Activated CD8-positive, alpha-beta memory T cell treated with anti-CD3 and anti-CD28 coated beads for 1 hour (primary cell): ENCODE results near the gene NEUROD2.

Experiments
- DNase-seq, 2 donors: peaks; one replicate each; pipeline ENCODE4 v3.0.0-alpha.2; 2020; ENCODE audit warnings: low read depth in 1 of 2; ENCODE audit errors: extremely low read depth in 1 of 2

NEUROD2 gene

DNA sequence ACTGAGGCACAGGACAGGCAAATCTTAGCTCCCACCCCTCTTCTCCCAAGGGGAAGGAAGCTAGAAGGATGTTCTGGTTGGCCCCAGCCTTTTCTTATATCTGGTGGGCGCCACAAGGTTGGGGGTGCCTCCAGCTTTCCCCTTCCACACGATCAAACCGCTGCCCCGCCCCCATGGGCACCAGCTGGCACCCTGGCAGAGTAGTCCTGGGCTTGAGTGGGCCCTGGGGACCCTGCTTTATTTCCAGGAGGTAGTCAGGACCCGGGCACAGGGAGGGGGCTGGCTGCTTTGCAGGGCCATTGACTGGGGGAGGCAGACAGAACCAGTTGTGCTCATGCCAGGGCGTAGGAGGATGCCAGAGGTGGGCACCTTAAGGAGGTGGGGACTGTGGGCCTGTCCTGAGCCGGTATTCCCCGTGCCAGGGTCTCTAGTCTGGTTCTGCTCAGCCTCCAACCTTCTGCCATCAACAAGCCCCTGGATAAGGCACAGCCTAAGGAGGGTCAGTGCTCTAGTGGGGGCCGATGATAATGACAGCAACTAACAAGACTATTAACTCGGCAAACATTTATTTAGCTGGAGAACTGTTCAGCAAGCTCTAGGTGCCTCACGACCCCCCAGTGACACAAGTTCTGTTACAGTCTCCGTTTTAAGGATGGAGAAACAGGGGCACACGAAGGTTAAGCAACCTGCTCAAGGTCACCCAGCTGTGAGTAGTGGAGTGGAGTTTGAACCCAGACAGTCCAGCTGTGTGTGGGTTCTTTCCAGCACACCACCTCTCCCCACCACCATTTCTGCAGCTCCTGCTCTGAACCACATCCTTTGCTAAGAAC, 11.5 kb upstream of the NEUROD2 start:
- no peak for DNase-seq

DNA sequence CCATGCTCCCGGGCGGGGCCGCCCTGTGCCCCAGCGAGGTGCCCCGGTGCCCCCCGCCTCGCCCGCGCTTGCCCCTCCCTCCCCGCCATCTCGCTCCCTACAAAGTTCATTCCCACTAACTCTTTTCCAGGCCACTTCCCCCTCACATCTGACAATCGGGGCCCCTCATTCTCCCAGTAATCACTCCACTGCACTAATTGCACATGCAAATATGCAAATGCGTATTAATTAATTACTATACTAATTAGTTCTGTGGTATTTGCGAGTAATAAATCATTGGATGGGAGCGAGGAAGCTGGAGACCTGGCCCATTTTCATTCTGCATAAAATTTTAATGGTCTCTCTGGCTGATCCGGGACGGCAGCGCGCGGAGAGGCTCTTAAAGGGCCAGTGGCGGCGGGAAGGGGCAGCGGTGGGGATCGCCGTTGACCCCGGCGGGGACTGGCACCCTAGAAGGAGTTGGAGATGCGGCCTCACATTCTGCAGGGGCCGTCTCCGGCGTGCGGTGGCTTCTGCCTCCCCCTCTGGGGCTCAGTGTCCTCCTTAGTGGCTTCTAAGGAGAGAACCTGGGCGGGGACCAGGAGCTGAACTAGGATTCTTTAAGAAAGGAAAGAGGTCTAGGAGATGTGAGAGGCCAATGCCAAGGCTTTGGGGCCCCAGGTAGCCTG, 10.7 kb upstream of the NEUROD2 start:
- no peak for DNase-seq

GRCh38 chr17:39617446-39618245, 9.9 kb upstream of the NEUROD2 start:
- DNase-seq = peak in 1 of 2 donors; percentile 35

DNA sequence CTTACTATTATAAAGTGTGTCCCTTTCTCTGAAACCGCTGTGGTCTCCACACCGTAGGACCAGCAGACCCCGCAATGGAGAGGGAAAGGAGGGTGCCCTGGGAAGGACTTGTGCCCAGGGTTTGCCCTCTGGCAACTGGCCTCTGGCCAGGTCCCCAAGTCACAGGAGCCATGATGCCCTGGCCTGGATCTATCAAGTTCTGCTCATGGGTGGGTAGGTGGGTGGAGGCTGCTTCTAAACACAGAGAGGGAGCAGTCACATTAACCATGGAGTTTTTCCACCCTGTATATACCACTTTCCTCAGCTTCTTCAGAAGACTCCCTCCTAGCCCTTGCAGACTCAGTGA, 9.4 kb upstream of the NEUROD2 start:
- DNase-seq = no peak

DNA sequence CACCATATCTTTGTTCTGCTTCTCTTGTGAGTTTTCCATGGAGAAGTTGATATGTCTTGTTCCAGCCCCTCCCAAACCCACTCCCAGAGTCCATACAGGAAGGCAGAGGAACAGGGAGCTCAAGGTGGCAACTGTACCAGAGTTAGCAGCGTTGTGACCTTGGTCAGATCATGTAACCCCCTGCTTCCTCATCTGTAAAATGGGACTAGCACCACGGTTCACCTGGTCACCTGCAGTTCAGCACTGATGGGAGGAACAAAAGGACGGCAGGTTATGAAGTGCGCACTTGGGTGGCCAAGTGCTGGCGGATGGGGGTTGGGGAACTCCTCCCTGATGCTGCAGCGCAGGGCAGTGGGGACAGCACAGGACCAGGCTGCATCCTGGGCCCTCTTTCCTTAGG, 7.7 kb upstream of the NEUROD2 start:
- no peak for DNase-seq

DNA sequence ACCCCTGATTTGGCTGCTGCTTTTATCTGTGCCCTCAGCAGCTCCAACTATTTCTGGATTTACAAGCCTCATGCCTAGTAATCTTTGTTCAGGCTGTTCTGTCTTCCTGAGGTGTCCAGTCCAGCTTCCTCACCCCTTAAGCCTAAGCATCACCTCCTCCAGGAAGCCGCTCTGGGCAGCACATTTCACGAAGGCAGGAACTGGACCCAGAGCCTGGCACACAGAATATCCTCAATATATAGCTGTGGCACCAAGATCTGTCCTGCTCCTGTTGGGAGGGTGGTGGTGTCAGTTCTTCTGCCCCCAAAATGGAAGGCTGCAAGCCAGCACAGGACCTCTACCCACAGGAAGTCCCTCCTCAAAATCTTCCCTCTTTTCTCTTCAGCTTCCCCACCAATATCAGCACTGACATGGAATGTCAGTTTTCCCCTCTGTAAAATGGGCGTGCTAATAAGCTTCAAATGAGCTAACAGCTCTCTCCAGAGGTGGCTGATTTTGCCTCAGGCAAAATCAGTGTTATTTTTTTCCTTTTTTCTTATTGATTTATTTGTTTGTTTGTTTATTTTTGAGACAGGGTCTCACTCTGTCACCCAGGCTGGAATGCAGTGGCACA, 6.9 kb upstream of the NEUROD2 start:
- DNase-seq = no peak

GRCh38 chr17:39612935-39613464, 5.3 kb upstream of the NEUROD2 start:
- no peak for DNase-seq

GRCh38 chr17:39612291-39612894, 4.7 kb upstream of the NEUROD2 start:
- no peak for DNase-seq

DNA sequence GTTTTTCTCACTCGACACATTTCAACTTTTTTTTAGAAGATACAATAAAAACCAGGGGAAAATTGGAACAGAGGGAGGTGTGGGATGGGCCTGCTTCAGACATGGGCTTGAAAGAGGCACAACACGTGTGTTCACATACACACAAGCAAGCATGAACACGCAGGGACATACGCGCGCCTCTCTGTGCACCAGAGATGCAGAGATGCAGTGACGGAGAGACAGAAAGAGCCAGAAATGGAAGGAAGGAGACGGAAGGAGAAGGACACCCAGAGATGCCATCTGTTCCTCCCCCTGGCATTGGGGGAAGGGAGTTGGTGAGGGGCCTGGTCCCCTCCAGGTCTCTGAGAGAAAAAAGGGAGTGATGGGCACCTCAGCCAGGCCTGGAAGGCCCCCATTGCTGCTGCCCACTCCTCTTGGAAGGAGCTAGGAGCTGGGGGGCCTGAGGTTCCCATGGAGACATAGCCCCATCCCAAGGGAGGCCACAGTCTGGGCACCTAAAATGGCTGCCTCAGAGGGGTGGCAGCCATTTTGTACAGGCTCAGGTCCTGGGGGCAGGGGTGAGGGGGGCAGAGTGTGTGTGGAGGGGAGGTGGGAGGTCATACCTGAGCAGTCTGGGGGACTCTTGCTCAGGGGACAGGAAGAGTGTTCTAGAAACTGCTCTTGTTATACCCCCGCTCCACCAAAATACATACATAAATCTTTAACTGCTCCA, 3.8 kb upstream of the NEUROD2 start:
- no peak for DNase-seq

GRCh38 chr17:39609416-39610025, 1.8 kb upstream of the NEUROD2 start:
- no peak for DNase-seq

DNA sequence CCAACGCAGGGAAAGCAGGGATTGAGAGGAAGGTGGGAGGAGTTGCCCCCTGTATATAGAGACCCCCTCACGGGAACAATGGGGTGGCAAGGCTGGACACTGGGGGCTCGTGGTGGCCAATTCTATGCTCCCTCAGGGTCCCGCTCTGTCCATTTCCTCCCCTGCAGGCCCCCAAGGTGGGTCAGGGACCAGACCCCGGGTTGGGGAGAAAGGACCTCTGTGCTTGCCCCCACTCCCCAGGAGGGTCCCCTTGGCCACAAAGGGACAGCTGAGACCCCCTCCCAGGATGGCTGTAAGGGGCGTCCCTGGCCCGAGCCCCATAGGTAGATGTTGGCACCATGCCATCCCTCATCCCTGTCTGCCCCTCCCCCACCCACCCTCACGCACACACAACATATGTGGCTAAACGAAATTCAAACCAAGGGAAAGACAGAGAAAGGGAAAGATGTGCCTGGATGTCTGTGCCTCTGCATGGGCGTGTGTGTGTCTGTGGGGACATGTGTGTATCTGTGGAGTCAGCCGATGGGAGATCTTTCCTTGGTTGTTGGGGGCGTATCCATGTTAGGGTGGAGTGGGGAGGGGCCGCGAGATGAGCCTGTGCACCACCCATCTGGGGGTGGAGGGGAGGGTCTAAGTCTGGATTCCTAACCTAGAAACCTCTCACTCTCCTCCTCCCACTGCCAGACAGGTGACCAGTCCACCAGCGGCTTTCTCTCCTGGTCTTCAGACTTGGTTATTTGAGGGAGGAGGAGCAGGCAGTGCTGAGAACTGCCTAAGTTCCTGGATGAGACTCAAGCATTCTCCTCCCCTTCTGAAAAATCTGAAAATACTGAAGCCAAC, 642 bp upstream of the NEUROD2 start:
- no peak for DNase-seq

GRCh38 chr17:39607057-39607850, 466 bp downstream of the NEUROD2 start:
- DNase-seq = no peak

DNA sequence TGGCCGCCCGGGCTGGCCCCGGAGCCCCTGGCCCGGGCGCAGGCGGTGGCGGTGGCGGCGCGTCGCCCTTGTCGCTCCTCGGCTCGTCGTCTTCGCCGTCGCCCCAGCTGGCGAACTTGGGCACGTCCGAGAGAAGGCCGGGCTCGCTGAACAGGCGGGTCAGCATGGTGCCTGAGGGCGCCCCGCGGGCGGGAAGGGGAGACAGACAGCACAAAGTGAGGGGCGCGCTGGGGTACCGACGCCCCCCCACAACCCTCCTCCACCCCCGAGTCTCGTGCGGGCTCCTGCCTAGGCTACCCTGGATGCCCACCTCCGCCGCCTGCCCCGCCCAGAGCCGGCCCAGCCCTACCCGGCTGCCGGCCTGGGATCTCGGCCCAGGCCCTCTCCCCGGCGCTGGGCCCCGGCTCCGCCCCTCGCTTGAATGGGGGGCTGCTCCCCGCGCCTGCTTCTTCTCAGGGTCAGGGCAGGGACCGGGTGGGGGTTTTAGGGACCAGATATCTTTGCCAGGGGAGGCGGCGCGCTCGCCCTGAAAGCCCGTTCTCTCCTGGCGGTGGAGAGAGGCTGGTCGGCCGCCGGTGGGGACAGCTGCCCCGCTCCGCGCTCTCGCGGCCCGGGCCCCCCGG, 1.2 kb downstream of the NEUROD2 start:
- DNase-seq = no peak

GRCh38 chr17:39605492-39606433, 2.0 kb downstream of the NEUROD2 start:
- no peak for DNase-seq

DNA sequence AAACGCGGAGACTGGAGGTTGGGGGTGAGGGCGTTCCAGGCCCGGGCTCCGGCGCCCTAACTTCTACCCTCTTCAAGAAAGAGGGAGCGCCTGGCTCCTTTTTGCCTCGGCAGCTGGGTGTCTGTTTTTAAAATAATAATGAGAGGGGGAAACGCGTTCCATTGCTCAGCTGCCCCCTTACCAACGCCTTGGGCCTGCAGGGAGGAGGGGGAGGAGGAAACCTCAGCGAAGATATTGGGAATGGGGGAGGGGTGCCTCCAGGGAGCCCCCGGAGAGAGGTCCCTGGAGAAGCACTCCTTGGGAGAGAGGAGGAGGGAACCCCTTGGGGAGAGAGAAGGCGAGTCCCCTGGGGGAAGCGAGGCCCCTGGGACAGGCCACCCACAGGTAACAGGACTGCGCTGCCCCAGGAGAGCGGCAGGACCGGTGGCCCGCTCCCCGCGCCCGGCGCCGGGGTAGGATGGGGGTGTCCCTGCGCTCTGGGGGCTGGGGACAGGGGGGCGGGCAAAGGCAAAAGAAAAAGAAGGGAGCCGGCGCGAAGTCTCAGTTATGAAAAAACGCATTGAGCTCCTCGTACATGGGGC, 2.7 kb downstream of the NEUROD2 start:
- DNase-seq = no peak
